A204.1 (cell line): ENCODE measurements around the gene SH3TC2.
A peak's percentile ranks its signal among the peaks of the same experiment; 100 is the strongest.

ENCODE experiments used
- FAIRE-seq: peaks from 2 replicates; lab custom pipeline; 2012; peaks lifted over from hg19 to GRCh38; lab: Jason Lieb, UNC

SH3TC2 gene

GRCh38 chr5:149060325-149060724 lies 2.5 kb downstream of the SH3TC2 start:
- no peak for FAIRE-seq

DNA sequence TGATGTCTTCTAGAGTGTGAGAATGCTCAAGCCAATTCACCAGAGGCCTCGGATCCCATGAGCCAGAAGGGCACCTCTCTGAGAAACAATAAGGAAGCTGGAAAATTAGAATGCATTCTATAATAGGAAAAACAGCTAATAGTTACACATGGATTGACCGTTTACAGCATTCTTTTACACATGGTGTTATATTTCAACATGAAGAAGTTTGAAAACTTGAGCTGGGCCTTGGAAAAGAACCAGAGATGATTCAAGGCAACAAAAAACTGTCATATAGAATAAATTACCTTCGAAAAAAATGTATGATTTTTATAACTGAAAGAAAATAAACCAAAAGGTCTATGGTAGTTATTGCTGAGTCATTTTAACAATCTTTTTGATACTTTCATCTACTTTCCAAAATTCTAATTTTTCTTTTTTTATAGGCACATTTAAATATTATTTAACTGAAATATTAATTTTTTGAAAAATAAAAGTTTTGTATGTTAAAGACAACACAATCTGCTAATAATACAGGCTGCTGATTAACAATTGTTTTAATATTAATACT lies 6.2 kb downstream of the SH3TC2 start:
- peak; percentile 78 for FAIRE-seq

DNA sequence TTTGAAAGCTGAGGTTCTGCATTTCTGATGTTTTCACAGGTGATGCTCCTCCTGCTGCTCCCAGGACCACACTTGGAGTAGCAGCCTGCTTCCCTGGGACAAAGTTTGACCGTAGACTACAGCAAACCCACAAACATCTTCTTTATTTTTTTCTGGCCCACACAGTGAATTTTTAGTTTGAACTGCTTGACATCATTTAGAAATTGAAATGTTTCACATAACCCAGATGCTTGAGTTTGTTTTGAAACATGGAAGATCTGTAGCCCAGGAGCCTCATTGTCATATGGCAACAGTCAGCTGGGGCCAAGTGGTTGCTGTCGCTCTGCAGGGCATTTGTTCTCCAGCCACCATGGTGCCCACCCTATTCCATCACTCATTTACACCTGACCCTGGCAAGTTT lies 8.4 kb downstream of the SH3TC2 start:
- no peak for FAIRE-seq

GRCh38 chr5:149053072-149053695 lies 9.7 kb downstream of the SH3TC2 start:
- peak; percentile 27 for FAIRE-seq

DNA sequence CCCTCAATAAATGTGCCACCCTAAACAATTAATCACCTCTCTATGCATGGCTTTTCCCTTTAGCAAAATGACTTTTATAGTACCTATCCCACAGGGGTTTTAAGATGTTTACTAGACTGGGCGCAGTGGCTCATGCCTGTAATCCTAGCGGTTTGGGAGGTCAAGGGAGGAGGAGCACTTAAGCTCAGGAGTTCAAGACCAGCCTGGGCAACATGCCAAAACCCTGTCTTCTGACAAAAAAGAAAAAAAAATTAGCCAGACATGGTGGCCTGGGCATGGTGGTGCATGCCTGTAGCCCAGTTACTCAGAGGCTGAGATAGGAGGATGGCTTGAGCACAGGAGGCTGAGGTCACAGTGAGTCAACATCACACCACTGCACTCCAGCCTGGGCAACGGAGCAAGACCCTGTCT lies 13.5 kb downstream of the SH3TC2 start:
- FAIRE-seq = no peak

DNA sequence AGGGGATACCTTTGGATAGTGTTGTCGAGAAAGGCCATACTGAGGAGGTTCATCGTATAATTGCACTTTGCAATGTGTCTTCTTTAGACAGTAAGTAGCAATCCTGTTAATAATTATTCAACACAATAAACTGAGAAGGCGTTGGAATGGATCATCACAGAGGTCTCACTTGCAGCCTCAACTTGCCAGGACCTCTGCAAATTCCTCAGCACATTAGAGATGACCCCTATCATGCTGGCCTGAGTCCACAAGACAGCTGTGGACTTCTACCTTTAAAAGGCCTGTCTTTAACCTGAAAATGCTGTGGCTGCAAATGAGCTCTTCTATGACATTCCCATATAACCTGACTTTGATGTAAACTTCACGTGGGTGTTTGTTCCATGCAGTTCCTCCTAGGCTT lies 14.1 kb downstream of the SH3TC2 start:
- FAIRE-seq = no peak

GRCh38 chr5:149047462-149047861 lies 15.4 kb downstream of the SH3TC2 start:
- no peak for FAIRE-seq

GRCh38 chr5:149046196-149046829 lies 16.5 kb downstream of the SH3TC2 start:
- FAIRE-seq = no peak

DNA sequence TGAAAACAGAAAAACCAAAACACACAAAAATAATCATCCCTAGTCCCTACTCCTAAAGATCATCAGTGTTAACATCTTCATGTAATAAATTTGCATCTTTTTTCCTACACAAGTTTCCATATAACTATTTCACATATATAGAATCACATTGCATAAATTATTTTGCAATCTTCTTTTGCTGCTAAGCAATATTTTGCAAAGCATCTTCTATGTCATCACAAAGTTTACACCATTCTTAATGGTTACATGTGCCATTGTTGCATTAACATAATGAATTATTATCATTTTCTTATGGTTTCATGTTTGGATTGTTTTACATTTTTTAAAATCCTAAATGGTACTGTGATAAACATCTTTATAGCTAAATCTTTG lies 17.8 kb downstream of the SH3TC2 start:
- no peak for FAIRE-seq

DNA sequence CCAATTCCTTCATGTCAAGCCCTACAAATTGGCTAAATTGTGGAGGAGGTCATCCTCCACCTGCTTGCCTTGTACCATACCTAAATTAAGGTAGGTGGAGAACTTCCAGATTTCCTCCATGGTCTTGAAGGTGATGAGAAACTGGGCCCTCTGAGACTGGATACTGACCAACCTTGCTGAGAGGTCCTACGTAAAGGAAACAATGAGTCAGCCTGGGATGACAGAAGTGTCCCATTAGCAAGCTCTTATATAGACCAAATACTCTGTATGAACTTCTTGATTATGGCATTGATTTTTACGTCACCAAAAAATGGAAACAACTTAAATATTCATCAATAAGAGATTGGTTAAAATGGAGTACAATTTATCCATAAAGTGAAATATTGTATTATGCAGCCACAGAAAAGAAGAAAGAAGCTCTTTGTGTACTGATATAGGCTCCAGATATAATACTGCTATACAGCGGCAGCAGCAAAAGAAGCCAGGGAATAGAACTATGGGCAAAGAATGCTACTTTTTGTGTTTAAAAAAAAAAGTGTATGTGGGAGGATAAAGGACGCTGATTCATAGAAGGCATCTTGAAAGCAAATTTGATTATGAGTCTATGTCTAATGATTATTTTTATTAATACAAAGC lies 18.3 kb downstream of the SH3TC2 start:
- no peak for FAIRE-seq

- no peak for FAIRE-seq
Measured at GRCh38 chr5:149043641-149044040, 19.2 kb downstream of the SH3TC2 start.

GRCh38 chr5:149042865-149043264 lies 20.0 kb downstream of the SH3TC2 start:
- no peak for FAIRE-seq

- no peak for FAIRE-seq
Measured at GRCh38 chr5:149041242-149041641, 21.6 kb downstream of the SH3TC2 start.

GRCh38 chr5:149040421-149040820 lies 22.4 kb downstream of the SH3TC2 start:
- no peak for FAIRE-seq

DNA sequence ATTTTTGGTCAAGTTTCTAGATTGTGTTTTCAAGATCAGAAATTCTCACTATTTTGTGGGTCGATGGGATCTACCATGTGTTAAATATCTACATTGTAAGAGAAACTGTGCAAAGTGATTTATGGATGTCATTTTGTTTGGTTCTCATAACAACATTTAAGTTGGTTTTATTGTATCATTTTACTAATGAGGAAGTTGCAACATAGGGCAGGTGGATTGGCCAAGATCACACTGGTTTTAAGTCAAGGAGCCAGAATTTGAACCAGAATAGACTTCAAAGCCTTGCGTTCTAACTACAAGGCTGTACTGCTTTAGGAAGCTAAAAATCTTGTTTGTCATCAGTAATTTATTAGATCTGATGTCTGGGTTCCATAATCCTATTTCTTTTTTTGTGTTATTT lies 23.4 kb downstream of the SH3TC2 start:
- FAIRE-seq = no peak

DNA sequence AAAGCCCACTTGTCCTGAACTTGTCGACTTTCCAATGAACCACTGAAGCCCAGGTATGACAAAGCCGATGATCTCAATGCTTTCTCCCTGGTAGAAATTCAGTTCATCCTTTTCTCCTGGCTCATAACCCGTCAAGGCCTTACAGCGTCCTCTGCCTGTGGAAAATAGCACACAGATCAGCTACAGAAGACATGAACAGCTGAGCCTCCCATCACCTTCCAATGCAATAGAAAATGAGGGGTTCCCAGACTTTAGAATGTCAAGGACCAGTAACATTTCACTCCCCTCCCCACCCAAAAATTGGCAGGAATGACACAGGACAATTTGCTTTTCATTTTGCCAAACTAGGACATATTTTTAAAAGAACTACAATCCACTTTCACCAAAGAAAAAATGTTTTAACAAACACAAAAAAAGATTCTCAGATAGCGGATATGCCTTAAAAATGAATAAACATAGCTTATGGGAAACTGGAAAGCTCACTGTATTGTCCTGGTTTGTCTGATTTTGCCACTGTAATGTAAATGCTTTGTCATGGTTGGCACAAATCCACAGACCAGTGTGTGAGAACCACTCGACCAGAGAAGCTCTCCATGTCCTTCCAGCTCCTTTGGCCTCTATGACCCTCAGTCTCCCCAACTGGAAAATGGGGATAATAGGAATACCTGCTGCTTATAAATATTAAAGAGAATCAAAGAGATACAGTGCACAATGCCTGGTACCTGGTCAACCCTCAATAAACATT lies 24.4 kb downstream of the SH3TC2 start:
- FAIRE-seq = no peak

DNA sequence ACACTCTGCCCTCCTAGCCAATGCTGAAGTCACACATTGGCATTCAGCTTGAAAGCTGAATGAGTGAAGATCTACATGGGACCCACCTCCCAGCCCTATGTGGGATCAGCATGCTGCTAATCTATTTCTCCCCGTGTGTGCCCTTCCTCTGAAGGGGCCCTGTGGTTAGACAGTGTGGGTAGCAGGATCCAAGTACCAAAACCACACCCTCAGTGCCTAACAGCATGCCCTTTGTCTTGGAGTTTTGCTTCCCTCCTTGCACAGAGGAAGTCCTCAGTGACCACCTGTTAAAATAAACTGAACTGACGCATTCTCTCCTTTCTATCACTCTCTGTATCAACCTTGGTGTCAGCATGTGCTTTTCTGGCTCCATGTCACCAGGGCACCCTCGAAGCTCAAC lies 25.0 kb downstream of the SH3TC2 start:
- no peak for FAIRE-seq

DNA sequence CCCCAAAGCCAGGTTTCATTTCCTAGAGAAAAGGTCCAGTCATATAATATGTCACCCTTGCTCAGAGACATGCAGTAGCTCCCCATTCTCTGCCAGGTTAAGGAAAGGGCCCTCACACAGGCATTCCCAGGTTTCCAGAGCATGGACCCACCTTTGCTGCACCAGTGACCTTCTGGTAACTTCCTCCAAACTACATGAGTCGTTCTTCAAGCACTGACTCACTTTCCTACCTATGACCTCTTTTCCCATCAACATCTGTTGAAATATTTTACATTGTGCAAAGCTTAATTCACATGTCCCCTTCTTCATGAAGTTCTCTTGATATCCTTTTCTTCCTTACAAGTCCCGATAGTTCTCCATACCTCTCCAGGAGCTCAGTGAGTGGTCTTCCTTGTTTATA lies 25.9 kb downstream of the SH3TC2 start:
- FAIRE-seq = no peak

GRCh38 chr5:149036168-149036567 lies 26.7 kb downstream of the SH3TC2 start:
- no peak for FAIRE-seq

DNA sequence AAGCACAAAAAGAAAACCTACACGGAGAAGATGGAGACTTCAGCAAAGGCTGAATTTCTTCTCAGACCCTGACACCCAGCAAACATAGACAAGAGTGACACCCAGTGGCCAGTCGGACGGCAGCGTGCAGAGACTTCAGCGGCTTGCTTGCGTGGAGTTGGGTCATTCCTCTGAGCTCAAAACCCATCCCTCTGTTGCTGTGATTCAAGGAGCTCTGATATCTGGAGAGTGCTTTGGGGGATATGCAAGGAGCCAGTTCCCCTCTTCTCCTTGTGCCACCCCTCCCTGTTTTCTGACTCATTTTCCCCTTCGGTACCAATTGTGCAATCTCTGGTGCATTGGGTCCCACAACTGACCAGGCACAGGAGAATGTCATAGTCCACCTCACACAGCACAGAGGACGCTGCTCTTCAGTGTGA lies 27.5 kb downstream of the SH3TC2 start:
- FAIRE-seq = peak; percentile 96

DNA sequence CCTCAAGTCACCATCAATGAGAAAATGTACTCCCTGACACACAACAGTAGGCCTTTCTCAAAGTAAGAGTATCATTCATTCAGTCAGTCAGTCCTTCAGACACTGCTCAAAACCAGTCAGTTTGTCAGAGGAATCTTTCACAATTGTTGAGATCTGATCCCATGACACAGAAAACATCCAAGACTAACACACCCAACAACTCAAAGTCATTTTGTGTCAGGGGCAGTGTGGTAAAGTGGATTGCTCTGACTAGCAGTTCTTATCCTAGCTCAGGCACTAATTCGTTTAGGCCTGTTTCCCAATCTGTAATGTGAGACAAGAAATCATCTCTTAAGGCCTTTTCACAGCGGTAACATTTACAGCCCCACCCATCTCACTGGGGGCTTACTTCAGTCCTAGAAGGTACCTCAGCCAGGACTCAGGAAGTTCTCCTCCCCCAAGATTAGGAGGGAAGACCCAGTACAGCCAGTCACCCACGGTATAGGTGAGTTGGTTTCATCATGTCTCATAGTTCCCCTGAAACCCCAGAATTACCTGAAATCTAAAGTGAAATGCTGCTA lies 31.9 kb downstream of the SH3TC2 start:
- FAIRE-seq = no peak

DNA sequence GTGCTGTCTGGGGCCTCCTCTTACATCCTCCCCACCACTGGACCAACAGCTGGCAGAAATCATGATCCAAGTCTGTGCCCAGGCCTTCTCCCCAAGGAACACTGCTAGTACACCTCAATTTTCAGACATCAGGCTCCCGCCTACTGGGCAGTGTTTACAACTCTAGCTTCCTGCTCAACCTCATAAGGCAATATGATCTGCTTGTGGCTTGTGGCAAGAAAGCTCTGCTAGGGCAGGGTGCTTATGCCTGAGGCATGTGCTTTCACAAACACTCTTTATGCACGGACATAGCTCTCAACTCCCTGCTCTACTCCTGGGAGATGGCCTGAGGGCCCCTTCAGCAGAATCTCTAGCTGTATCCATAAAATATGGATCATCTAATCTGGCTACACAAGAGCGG lies 32.5 kb downstream of the SH3TC2 start:
- no peak for FAIRE-seq

GRCh38 chr5:149028984-149029383 lies 33.9 kb downstream of the SH3TC2 start:
- no peak for FAIRE-seq
